ENCODE data around the gene PIK3AP1.

DNA sequence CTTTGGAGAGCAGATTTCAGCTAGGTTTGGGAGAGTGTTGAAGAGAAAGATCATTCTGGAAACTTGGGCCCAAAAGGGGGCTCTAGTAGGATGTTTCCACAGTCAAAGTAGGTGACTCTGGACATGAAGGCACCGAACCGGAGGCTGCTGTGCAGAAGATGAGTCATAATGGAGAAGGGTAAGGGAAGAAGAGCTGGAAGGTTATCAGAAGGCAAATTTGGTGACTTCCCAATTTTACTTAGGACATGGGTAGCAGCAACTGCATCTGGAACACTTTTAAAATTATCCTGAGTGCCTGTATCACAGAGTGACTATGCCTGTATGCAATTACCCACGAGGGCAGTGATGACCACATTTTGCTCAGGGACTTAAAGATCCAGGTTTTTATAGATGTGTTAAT is 38.8 kb downstream of the PIK3AP1 start:
- TF ChIP-seq, protein P1, sequence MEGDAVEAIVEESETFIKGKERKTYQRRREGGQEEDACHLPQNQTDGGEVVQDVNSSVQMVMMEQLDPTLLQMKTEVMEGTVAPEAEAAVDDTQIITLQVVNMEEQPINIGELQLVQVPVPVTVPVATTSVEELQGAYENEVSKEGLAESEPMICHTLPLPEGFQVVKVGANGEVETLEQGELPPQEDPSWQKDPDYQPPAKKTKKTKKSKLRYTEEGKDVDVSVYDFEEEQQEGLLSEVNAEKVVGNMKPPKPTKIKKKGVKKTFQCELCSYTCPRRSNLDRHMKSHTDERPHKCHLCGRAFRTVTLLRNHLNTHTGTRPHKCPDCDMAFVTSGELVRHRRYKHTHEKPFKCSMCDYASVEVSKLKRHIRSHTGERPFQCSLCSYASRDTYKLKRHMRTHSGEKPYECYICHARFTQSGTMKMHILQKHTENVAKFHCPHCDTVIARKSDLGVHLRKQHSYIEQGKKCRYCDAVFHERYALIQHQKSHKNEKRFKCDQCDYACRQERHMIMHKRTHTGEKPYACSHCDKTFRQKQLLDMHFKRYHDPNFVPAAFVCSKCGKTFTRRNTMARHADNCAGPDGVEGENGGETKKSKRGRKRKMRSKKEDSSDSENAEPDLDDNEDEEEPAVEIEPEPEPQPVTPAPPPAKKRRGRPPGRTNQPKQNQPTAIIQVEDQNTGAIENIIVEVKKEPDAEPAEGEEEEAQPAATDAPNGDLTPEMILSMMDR (conservative IDR thresholded peaks at IDR 0.05; ENCODE audit: low read depth, low read length) = no peak
- TF ChIP-seq RAD21 (IDR thresholded peaks at IDR 0.05; ENCODE audit: low read length) = no peak
- TF ChIP-seq POLR2A (IDR thresholded peaks at IDR 0.05; ENCODE audit: low read depth, low read length) = no peak
- no peak for TF ChIP-seq SMC3 (IDR thresholded peaks at IDR 0.05; ENCODE audit: low read depth, low read length)
- no peak for TF ChIP-seq RFX5 (IDR thresholded peaks at IDR 0.05; ENCODE audit: low read depth, low read length)
- TF ChIP-seq MXI1 (IDR thresholded peaks at IDR 0.05; ENCODE audit: borderline replicate concordance, low read depth, low read length) = no peak
- TF ChIP-seq MAZ (IDR thresholded peaks at IDR 0.05; ENCODE audit: borderline replicate concordance, low read depth, low read length) = no peak
- TF ChIP-seq MAFK (IDR thresholded peaks at IDR 0.05; ENCODE audit: low read depth, low read length) = no peak
- TF ChIP-seq BHLHE40 (IDR thresholded peaks at IDR 0.05; ENCODE audit: low read depth, low read length) = no peak
- no peak for TF ChIP-seq FOS (IDR thresholded peaks at IDR 0.05; ENCODE audit: low read depth, low read length)
- TF ChIP-seq CHD1 (IDR thresholded peaks at IDR 0.05; ENCODE audit: low read depth, low read length) = no peak
- TF ChIP-seq, protein P2, sequence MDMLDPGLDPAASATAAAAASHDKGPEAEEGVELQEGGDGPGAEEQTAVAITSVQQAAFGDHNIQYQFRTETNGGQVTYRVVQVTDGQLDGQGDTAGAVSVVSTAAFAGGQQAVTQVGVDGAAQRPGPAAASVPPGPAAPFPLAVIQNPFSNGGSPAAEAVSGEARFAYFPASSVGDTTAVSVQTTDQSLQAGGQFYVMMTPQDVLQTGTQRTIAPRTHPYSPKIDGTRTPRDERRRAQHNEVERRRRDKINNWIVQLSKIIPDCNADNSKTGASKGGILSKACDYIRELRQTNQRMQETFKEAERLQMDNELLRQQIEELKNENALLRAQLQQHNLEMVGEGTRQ (IDR thresholded peaks at IDR 0.05; ENCODE audit: low read depth, low read length) = no peak
